Fibroblast of pulmonary artery (primary cell): ENCODE results near the gene FIBIN.
"Not testable (repeated sequence)": the region's sequence is repeated elsewhere in the genome, so short reads cannot be mapped to it uniquely, and the experiment has no call there.

ENCODE experiments used
- DNase-seq: peaks from one replicate; pipeline ENCODE4 v3.0.0-alpha.2; 2010; ENCODE audit warnings: low read depth
- H3K4me3 ChIP-seq: replicated peaks from 2 replicates; pipeline ENCODE4 v1.5.1; 2011; ENCODE audit warnings: low read depth, mild to moderate bottlenecking, control low read depth, low read length, moderate library complexity
- TF ChIP-seq, protein P1 (sequence below): IDR thresholded peaks from 2 replicates; pipeline ENCODE4 v1.5.1; 2011; ENCODE audit warnings: mild to moderate bottlenecking, control low read depth, low read length, inconsistent platforms; ENCODE audit errors: missing control alignments

Gene FIBIN

DNA sequence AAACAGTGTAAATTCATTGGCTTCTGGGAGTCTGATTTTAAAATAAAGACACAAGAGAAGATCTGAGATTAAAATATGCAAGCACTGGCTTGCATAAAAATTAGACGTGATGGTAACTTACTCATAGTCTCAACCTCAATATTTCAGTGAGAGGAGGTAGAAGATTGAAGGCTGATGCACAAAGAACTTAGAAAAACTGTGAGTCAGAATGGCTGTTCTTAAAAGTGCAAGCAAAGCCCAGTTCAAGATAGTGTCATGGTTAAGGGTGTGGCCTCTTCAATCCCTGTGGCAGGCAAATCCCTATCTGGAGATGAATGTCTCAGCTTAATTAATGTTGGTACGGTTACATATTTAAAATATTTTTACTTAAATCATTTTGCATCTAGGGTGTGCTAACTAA, 33.6 kb upstream of the FIBIN start:
- DNase-seq, result peak; percentile 29
- TF ChIP-seq, protein P1, sequence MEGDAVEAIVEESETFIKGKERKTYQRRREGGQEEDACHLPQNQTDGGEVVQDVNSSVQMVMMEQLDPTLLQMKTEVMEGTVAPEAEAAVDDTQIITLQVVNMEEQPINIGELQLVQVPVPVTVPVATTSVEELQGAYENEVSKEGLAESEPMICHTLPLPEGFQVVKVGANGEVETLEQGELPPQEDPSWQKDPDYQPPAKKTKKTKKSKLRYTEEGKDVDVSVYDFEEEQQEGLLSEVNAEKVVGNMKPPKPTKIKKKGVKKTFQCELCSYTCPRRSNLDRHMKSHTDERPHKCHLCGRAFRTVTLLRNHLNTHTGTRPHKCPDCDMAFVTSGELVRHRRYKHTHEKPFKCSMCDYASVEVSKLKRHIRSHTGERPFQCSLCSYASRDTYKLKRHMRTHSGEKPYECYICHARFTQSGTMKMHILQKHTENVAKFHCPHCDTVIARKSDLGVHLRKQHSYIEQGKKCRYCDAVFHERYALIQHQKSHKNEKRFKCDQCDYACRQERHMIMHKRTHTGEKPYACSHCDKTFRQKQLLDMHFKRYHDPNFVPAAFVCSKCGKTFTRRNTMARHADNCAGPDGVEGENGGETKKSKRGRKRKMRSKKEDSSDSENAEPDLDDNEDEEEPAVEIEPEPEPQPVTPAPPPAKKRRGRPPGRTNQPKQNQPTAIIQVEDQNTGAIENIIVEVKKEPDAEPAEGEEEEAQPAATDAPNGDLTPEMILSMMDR, result no peak
- no peak overlapping the region for H3K4me3 ChIP-seq

DNA sequence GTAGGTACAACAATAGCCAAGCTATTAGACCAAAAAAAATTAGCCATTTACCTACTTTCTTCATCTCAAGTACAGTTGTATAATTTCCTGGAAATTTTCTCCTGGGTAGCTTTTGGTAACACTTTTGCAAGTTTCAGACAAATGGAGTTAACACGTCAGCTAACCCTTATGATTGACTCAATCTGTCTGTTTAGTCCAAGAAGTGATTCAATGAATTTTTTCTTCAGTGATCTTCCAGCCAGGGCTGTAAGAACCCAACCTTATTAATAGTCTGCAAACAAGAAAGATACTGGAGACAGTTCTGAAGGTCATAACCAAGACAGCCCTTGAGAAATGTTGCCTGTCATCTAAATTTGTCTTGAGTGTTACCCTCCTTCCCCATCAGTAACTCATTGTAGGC, 30.1 kb upstream of the FIBIN start:
- DNase-seq, result peak; percentile 38
- TF ChIP-seq, protein P1, result no peak

DNA sequence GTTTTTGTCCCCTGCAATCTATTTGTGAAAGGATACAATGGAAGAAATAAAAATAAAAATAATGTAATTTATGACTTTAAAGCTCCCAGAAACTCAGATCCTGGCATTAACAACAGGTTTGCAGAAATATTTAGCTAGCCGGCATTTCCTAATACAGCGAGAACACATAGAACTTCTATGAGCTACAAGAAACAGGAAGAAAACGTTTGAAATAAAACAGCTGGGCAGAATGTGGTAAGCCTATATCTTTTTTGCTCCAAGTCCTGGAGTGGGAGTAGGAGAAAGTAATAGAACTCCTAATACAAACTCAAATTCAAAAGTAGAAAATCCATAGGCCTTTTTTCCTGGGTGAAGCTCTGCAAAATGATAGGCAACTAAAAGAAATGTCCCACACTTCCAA, 29.6 kb upstream of the FIBIN start:
- DNase-seq, result peak; percentile 81
- TF ChIP-seq, protein P1, result no peak
- H3K4me3 ChIP-seq, result no peak overlapping the region

More for the DNA sequence above, 30.1 kb upstream of the FIBIN start:
- no peak overlapping the region for H3K4me3 ChIP-seq

DNA sequence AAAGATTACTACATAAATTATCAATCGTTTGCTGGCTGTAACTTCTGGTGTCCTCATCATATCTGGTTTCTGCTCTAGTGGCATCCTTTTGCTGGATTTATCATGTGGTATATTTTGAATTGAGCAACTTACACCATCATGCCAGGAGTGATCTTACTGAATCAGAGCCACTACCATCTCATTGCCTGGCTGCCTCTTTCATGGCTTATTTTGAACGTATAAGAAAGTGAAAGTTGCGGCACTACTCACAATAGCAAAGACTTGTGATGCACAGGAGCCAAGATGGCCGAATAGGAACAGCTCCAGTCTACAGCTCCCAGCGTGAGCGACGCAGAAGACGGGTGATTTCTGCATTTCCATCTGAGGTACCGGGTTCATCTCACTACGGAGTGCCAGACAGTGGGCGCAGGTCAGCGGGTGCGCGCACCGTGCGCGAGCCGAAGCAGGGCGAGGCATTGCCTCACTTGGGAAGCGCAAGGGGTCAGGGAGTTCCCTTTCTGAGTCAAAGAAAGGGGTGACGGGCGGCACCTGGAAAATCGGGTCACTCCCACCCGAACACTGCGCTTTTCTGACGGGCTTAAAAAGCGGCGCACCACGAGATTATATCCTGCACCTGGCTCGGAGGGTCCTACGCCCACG, 28.9 kb upstream of the FIBIN start:
- H3K4me3 ChIP-seq, result not testable (repeated sequence)
- DNase-seq, result peak; percentile 24

DNA sequence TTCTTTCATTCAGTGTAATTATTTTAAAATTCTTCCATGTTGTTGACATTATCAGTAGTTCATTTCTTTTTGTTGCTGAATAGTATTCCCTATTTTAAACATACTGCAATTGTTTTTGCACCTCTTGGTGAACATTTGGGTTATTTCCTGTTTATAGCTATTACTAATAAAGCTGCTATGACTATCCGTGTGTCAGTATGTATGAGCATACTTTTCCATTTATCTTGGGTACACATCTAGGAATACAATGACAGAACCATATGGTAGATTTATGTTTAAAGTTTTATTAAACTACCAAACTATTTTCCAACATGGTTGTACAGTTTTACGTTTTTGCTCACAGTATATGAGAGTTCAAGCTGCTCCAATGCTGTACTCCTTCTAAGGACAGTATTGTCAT, 22.0 kb upstream of the FIBIN start:
- TF ChIP-seq, protein P1, result no peak
- no peak overlapping the region for H3K4me3 ChIP-seq
- DNase-seq, result no peak

DNA sequence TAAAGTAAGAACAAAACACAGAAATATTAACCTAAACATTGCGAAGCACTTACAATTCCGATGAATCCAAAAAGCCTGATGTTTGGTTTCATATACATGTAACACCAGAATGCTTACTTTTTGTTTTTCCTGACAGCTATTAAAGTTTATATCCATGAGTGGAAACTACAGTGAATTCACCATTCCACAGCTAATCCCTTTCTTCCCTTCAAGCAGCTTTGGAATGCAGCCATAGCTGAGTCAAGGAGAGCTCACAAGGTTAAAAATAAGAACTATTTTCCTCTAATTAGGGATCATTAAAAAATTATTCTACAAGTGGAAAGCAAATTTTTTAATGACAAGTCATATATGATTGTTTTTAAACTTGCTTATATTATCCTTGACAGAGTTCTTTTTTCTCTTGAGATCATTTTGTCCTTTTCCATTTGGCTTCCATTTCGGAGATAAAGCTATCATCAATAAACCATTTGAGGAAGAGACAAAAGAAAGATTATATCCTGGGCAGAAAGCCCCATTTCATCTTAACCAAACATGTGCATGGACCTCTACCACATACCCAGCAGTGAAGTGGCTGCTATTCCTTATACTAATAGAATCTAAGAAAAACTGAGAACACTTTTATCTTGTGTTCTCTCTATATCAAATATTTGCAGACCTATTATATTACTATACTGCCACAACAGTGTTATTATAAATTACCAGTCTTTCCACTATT, 19.7 kb upstream of the FIBIN start:
- TF ChIP-seq, protein P1, result no peak
- H3K4me3 ChIP-seq, result no peak overlapping the region
- DNase-seq, result no peak

DNA sequence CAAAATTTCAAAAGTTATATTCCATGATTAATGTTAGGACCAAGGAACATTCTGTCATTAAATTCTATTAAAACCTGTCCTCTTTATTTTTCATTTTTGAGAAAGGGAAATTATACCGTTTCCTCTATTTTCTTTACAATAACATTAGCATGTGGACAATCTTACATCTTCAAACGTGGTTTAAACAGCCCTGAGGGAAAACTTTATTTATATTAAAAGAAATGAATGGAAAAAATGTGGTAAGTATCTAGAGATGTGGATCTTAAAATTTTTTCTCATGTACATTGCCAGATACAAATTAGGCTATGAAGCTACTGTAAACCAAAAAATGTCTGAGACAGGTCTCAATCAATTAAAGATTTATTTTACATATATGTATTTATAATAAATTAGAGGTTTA, 18.9 kb upstream of the FIBIN start:
- TF ChIP-seq, protein P1, result no peak
- no peak for DNase-seq
- no peak overlapping the region for H3K4me3 ChIP-seq
